Subcutaneous adipose tissue (tissue), 4 donors: ENCODE data around the gene RHEX. TPM values are rescaled to one million over a fixed set of nuclear protein-coding genes. Genes with fewer than 3 reads are reported as not detected.

Experiments
- total RNA-seq, 4 donors: library from RNA; depleted of rRNA; stranded (reverse); fragments of >200 nt; gene quantifications; one replicate each; pipeline ENCODE4 v1.1.0, GENCODE V29; 2016
- TF ChIP-seq, protein P1 (sequence below): fragments of 450-650 bp; IDR thresholded peaks from one replicate; pipeline ENCODE4 v1.5.1; 2016; ENCODE audit warnings: low read depth, mild to moderate bottlenecking, control low read depth, antibody characterized with exemption, moderate library complexity

RHEX gene
- total RNA-seq, 4 donors from 2014 or later: 5.1 to 9.9 (median 5.7) TPM; not detected in 1

GRCh38 chr1:206082831-206083695 is 30.1 kb downstream of the RHEX start:
- TF ChIP-seq, protein P1, sequence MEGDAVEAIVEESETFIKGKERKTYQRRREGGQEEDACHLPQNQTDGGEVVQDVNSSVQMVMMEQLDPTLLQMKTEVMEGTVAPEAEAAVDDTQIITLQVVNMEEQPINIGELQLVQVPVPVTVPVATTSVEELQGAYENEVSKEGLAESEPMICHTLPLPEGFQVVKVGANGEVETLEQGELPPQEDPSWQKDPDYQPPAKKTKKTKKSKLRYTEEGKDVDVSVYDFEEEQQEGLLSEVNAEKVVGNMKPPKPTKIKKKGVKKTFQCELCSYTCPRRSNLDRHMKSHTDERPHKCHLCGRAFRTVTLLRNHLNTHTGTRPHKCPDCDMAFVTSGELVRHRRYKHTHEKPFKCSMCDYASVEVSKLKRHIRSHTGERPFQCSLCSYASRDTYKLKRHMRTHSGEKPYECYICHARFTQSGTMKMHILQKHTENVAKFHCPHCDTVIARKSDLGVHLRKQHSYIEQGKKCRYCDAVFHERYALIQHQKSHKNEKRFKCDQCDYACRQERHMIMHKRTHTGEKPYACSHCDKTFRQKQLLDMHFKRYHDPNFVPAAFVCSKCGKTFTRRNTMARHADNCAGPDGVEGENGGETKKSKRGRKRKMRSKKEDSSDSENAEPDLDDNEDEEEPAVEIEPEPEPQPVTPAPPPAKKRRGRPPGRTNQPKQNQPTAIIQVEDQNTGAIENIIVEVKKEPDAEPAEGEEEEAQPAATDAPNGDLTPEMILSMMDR: no peak

DNA sequence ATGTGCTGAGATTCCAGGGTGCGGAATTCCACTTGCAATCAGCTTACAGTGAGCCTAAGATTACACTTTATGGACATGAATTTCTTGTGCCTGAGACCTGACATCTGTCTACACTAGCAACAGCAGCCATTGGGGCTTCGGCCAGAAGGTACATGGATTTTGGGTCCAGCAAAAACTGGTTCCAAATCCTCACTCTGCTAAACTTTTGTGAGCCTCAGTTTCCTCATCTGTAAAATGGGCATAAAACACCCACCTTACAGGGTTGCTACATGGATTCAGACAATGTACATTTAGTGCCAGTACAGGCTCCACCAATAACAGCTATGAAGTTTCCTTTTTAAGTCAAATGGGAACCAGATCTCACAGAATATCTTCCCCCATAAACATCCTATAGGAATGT is 30.8 kb downstream of the RHEX start:
- TF ChIP-seq, protein P1: no peak

DNA sequence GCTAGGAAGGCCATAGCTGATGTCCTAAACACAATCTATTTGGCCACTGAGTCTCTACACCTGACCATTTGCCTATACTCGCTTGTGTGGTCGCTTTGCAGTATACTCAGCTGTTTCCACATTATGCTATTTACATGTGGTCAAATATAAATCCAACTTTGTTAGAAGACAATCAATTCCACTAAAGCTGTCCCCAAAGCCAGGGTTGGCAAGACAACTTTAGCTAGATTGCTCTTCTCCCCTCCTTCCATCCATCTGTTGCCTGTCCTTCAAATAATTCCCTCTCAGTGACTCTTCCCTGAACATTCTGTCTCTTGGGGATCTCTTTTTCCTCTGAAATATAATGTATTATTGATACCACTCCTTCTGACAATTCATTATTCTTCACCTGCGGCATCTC is 34.1 kb downstream of the RHEX start:
- TF ChIP-seq, protein P1: no peak

DNA sequence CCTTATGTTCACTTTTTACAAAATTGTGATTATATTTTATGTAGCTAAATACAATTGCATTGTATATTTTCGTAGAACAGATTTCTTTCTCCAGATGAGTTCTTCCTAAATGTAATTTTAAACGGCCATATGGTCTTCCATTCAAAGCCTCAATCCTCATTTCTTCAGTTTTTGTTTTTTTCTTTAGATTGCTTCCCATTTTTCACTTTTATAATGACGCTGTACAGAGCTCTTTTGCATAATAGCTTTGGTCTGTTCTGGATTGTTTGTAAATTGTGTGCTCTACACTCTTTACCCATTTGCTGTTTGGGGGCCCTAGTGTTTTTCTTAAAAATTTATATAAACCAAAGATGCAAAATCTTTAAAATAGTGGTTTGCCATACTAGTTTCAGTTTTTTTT is 36.4 kb downstream of the RHEX start:
- TF ChIP-seq, protein P1: no peak

DNA sequence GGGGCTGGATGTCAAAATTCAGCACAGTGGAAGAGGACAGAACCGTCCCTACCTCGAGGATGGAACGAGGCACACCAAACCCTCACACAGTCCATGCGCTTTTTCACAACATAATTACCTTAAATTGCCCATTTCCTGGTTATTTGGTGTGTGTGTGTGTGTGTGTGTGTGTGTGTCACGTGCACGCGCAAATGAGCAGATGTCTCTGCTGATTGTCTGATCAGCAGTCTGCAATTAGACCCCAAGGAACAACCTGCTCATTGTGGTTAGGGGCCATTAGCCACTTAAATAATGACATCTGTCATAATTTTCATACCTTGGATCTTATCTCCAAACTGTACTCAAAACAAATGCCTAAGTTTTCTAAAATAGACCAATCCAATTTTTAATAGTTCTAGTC is 41.1 kb downstream of the RHEX start:
- TF ChIP-seq, protein P1: no peak

GRCh38 chr1:206097381-206097780 is 44.4 kb downstream of the RHEX start:
- TF ChIP-seq, protein P1: no peak

- TF ChIP-seq, protein P1: no peak
Observed at GRCh38 chr1:206098242-206098919, 45.4 kb downstream of the RHEX start.
